Fibroblast of lung (primary cell): ENCODE data around the gene RAP1GDS1. TPM values are rescaled to one million over a fixed set of nuclear protein-coding genes. Genes with fewer than 3 reads are reported as not detected.

Source experiments
- DNase-seq, 2 donors: peaks; one replicate each; pipeline versions ENCODE4 v3.0.0 to v3.0.0-alpha.2; 2010; ENCODE audit warnings: low read depth in 2 of 2
- H2AFZ ChIP-seq: 2 replicates; pipeline ENCODE4 v1.5.1; 2012; ENCODE audit warnings: low read length, control low read depth, inconsistent platforms
- H3K27ac ChIP-seq: 2 replicates; pipeline ENCODE4 v1.5.1; 2011; ENCODE audit warnings: low read length, control low read depth; ENCODE audit not compliant: insufficient read depth
- H3K27me3 ChIP-seq: 2 replicates; pipeline ENCODE4 v1.5.1; 2011; ENCODE audit warnings: mild to moderate bottlenecking, low read length; ENCODE audit not compliant: control insufficient read depth, insufficient read depth
- H3K36me3 ChIP-seq: 2 replicates; pipeline ENCODE4 v1.5.1; 2011; ENCODE audit warnings: low read length; ENCODE audit not compliant: control insufficient read depth, insufficient read depth
- H3K4me1 ChIP-seq: 2 replicates; pipeline ENCODE4 v1.5.1; 2011; ENCODE audit warnings: low read length; ENCODE audit not compliant: control insufficient read depth, insufficient read depth; ENCODE audit errors: extremely low read depth
- H3K4me2 ChIP-seq: 2 replicates; pipeline ENCODE4 v1.5.1; 2011; ENCODE audit warnings: low read length, control low read depth; ENCODE audit not compliant: insufficient read depth; ENCODE audit errors: extremely low read depth
- H3K4me3 ChIP-seq, 4 experiments: fragments of 200-600 bp in 1 of 4; sonication (generic) in 1 of 4; replicated peaks in 1 of 4; 2 replicates each; pipeline ENCODE4 v1.5.1; 2011 to 2016; ENCODE audit warnings: low read length in 4 of 4, low read depth in 3 of 4, mild to moderate bottlenecking in 3 of 4, control low read depth in 2 of 4, inconsistent platforms in 1 of 4, mixed read lengths in 1 of 4; ENCODE audit not compliant: insufficient read depth in 1 of 4; ENCODE audit errors: control extremely low read depth in 1 of 4
- H3K79me2 ChIP-seq: 2 replicates; pipeline ENCODE4 v1.5.1; 2012; ENCODE audit warnings: mild to moderate bottlenecking, low read length, inconsistent platforms; ENCODE audit not compliant: control insufficient read depth, insufficient read depth
- H3K9ac ChIP-seq: 2 replicates; pipeline ENCODE4 v1.5.1; 2011; ENCODE audit warnings: mild to moderate bottlenecking, low read length, control low read depth; ENCODE audit not compliant: insufficient read depth
- H3K9me3 ChIP-seq: 2 replicates; pipeline ENCODE4 v1.5.1; 2012; ENCODE audit warnings: low read depth, low read length; ENCODE audit not compliant: control insufficient read depth, insufficient read depth
- H4K20me1 ChIP-seq: 2 replicates; pipeline ENCODE4 v1.5.1; 2011; ENCODE audit warnings: low read length; ENCODE audit not compliant: control insufficient read depth, insufficient read depth; ENCODE audit errors: extremely low read depth
- CTCF ChIP-seq, 2 donors: IDR thresholded peaks in 1 of 2; conservative IDR thresholded peaks in 1 of 2; 1 replicate in 1 of 2; 2 replicates in 1 of 2; pipeline ENCODE4 v1.5.1; 2011 to 2012; ENCODE audit warnings: low read length in 2 of 2, control low read depth in 1 of 2, inconsistent platforms in 1 of 2, low read depth in 1 of 2, mild to moderate bottlenecking in 1 of 2
- EZH2 ChIP-seq: IDR thresholded peaks from 2 replicates; pipeline ENCODE4 v1.5.1; 2012; ENCODE audit warnings: low read length, control low read depth, mild to moderate bottlenecking; ENCODE audit errors: missing control alignments
- polyA plus RNA-seq, 2 donors: library from polyadenylated mRNA; depleted of rRNA in 1 of 2; stranded (reverse) in 1 of 2; unstranded in 1 of 2; fragments of >200 nt; gene quantifications; 2 replicates each; pipeline ENCODE4 v1.2.1, GENCODE V29; 2011 to 2012; ENCODE audit warnings: missing spikeins in 1 of 2
- total RNA-seq: library from RNA; depleted of rRNA; stranded (reverse); fragments of >200 nt; gene quantifications from 2 replicates; pipeline ENCODE4 v1.2.1, GENCODE V29; 2014

Gene RAP1GDS1
- total and polyA plus RNA-seq, 2 donors (not counting 1 experiment from before 2014, with no cell fraction given): 68.3 to 103 TPM

- Histone ChIP-seq H3K27ac (no peak overlapping the region), H3K4me3 (no peak overlapping the region), H3K4me1 (no peaks in the 10 kb centered on the region), H3K27me3 (no peaks in the 10 kb centered on the region), H3K9me3 (no peaks in the 10 kb centered on the region), H3K9ac (no peak overlapping the region), H2AFZ (no peak overlapping the region), H4K20me1 (no peaks in the 10 kb centered on the region), H3K36me3 (no peaks in the 10 kb centered on the region), H3K79me2 (no peaks in the 10 kb centered on the region), H3K4me2 (no peak overlapping the region)
- TF ChIP-seq EZH2 (no peak), CTCF (conservative IDR thresholded peaks at IDR 0.05 in 1 of 2, IDR thresholded peaks at IDR 0.05 in 1 of 2; ENCODE audit: low read depth in 1 of 2, low read length in 2 of 2) (no peak)
- peak; percentile 6 to 58 for DNase-seq
Observed at GRCh38 chr4:98374643-98375042, 113.5 kb downstream of the RAP1GDS1 start.

GRCh38 chr4:98377559-98377958 lies 116.4 kb downstream of the RAP1GDS1 start:
- peak overlapping the region; percentile 69 for H3K4me2 ChIP-seq
- peak overlapping the region; percentile 30 for H3K27ac ChIP-seq
- H3K27me3 ChIP-seq: no peaks in the 10 kb centered on the region
- TF ChIP-seq CTCF (conservative IDR thresholded peaks at IDR 0.05 in 1 of 2, IDR thresholded peaks at IDR 0.05 in 1 of 2; ENCODE audit: low read depth in 1 of 2, low read length in 2 of 2) (no peak), EZH2 (no peak)
- no peaks in the 10 kb centered on the region for H3K9me3 ChIP-seq
- H3K36me3 ChIP-seq: no peaks in the 10 kb centered on the region
- peak; percentile 62 to 80 for DNase-seq
- peak overlapping the region in 1 of 4 experiments; percentile 27 for H3K4me3 ChIP-seq
- no peak overlapping the region for H3K9ac ChIP-seq
- no peak overlapping the region for H2AFZ ChIP-seq
- no peaks in the 10 kb centered on the region for H3K4me1 ChIP-seq
- H3K79me2 ChIP-seq: no peaks in the 10 kb centered on the region
- H4K20me1 ChIP-seq: no peaks in the 10 kb centered on the region

GRCh38 chr4:98381306-98381705 lies 120.1 kb downstream of the RAP1GDS1 start:
- DNase-seq: no peak
- no peaks in the 10 kb centered on the region for H3K4me1 ChIP-seq
- TF ChIP-seq EZH2: no peak
- no peak overlapping the region for H3K27ac ChIP-seq
- H2AFZ ChIP-seq: no peak overlapping the region
- no peaks in the 10 kb centered on the region for H4K20me1 ChIP-seq
- no peaks in the 10 kb centered on the region for H3K27me3 ChIP-seq
- H3K79me2 ChIP-seq: no peaks in the 10 kb centered on the region
- H3K4me2 ChIP-seq: no peak overlapping the region
- no peak overlapping the region for H3K4me3 ChIP-seq
- no peaks in the 10 kb centered on the region for H3K9me3 ChIP-seq
- no peaks in the 10 kb centered on the region for H3K36me3 ChIP-seq
- no peak overlapping the region for H3K9ac ChIP-seq
